D721Med (cell line): ENCODE measurements around the gene RWDD4.

Experiments used
- DNase-seq: peaks from one replicate; pipeline ENCODE4 v3.0.0; 2011; ENCODE audit warnings: low spot score; ENCODE audit not compliant: insufficient read length
- FAIRE-seq: peaks from 2 replicates; lab custom pipeline; 2011; peaks lifted over from hg19 to GRCh38; lab: Jason Lieb, UNC
- TF ChIP-seq, protein P1 (sequence below): IDR thresholded peaks from 2 replicates; pipeline ENCODE4 v1.5.1; 2012; ENCODE audit warnings: mild to moderate bottlenecking, control low read depth; ENCODE audit not compliant: insufficient read depth; ENCODE audit errors: missing control alignments

The RWDD4 gene

DNA sequence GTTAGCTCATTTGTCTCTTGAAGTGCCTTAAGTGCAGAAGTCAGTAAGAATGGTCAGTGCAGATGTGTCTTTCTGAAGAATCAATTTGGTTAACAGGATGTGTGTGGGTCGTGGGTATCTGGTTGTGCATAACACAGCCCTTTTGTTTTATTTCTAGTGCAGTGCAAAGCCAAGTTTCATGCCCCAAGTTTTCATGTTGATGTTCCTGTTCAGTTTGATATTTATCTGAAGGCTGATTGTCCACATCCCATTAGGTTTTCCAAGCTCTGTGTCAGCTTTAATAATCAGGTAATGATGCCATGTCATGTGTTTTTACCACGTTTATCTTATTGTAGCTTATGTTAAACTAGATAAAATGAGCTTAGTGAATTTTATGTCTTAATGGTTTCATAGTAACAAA is 27.5 kb upstream of the RWDD4 start:
- no peak for DNase-seq
- no peak for FAIRE-seq
- TF ChIP-seq, protein P1, sequence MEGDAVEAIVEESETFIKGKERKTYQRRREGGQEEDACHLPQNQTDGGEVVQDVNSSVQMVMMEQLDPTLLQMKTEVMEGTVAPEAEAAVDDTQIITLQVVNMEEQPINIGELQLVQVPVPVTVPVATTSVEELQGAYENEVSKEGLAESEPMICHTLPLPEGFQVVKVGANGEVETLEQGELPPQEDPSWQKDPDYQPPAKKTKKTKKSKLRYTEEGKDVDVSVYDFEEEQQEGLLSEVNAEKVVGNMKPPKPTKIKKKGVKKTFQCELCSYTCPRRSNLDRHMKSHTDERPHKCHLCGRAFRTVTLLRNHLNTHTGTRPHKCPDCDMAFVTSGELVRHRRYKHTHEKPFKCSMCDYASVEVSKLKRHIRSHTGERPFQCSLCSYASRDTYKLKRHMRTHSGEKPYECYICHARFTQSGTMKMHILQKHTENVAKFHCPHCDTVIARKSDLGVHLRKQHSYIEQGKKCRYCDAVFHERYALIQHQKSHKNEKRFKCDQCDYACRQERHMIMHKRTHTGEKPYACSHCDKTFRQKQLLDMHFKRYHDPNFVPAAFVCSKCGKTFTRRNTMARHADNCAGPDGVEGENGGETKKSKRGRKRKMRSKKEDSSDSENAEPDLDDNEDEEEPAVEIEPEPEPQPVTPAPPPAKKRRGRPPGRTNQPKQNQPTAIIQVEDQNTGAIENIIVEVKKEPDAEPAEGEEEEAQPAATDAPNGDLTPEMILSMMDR, result no peak

DNA sequence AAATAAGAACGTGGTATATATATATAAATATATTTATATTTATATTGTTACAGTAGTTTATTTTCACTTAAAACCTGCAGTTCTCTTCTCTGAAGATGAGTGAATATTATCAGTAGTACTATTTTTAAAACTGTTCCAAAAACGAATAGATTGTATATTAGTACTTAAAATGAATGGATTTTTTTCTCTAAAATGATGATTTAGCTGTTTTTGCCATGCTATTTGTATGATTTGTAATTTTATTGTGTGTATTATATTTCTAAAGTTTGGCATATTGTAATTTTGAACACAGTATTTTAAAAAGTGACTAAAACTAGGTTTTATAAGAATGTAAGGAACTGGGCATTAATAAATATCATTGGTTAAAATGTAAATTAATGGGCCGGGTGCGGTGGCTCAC is 22.1 kb upstream of the RWDD4 start:
- DNase-seq (no peak), FAIRE-seq (no peak)
- TF ChIP-seq, protein P1, result no peak

DNA sequence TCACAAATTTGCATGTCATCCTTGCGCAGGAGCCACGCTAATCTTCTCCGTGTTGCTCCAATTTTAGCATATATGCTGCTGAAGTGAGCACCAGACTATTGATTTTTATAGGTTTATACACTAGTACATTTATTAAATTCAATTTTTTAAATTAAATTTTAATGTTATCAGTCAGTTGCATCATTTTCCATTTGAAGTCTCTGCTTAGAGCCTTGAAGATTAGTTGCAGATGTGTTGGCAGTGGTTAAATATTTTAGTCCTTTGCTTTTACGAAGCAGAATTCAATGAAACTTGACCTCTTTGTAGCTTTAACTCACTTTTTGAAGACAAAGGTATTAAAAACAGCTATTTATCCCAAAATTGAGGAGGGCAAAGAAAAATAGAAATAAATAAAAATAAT is 16.6 kb upstream of the RWDD4 start:
- TF ChIP-seq, protein P1, result no peak
- FAIRE-seq, result no peak

DNA sequence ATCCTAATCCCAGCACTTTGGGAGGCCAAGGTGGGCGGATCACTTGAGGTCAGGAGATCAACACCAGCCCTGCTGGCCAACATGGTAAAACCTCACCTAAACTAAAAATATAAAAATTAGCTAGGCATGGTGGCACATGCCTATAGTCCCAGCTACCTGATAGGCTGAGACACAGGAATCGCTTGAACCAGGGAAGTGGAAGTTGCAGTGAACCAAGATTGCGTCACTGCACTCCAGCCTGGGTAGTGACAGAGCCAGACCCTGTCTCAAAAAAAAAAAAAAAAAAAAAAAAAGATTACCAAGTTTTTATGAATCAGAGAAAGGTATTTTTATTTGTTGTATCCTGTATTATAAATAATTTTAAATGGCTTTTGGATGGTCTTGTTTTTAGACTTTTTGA is 15.2 kb upstream of the RWDD4 start:
- no peak for DNase-seq

More for the DNA sequence above, 16.6 kb upstream of the RWDD4 start:
- DNase-seq, result no peak

DNA sequence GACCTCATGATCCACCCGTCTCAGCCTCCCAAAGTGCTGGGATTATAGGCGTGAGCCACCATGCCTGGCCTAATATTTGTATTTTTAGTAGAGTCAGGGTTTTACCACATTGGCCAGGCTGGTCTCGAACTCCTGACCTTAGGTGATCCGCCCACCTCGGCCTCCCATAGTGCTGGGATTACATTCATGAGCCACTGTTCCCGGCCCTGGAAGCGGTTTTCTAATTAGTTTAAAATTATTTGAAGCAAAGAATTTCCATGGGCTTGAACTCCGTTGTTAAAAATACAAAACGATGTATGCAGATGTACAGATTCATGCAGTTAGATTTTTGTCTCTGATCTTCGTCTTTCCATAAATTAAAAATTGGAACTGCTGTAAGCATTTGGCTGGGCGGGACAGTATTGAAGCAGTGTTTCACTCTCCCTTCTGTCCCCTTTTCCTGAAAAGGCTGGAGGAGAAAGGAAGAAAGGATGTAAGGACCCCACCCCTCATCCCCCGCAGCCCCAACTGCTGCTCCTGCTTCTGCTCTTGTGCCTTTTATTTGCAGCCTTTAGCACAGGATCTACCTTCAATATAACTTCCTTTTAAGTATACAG is 12.1 kb upstream of the RWDD4 start:
- TF ChIP-seq, protein P1, result no peak
- DNase-seq (no peak), FAIRE-seq (no peak)

More for the DNA sequence above, 15.2 kb upstream of the RWDD4 start:
- TF ChIP-seq, protein P1, result no peak
- no peak for FAIRE-seq

DNA sequence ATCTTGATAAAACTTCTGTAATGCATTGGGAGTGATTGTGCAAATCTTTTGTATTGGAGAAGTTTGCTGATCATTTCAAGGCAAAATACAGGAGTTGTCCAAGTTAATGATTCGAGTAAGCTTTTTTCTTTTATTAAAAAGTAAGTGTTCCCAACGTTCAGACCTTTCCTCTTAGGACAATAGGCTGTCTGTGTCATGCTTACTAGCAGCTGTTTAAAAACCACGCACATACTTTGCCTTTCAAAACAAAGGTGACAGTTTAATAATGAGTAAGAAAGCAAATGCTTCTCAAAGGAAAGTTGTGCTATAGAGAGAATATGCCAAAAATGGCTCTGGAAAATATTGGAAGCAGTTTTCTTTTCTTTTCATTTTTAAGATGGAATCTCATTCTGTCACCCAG is 11.3 kb upstream of the RWDD4 start:
- no peak for FAIRE-seq
- DNase-seq, result no peak
- TF ChIP-seq, protein P1, result no peak

DNA sequence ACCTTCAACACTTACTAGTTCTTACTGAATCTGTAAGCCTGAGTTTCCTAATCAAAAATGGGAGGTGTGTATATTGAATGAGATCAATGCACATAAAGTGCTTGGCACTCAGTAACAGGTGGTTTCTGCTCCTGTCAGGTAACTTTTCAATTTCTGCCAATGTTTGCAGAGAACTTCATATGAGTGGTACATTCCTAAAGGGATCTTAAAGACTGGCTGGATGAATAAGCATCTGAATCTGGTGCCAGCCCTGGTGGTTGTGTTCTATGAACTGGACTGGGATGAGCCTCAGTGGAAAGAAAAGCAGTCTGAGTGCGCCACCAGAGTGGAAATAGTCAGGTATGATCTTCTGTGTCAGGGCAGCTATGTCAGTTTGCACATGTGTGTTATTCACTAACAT is 7.1 kb upstream of the RWDD4 start:
- DNase-seq (no peak), FAIRE-seq (no peak)
- TF ChIP-seq, protein P1, result no peak
